ENCODE results near the gene RAB4B. TPM values are rescaled to one million over a fixed set of nuclear protein-coding genes. Genes with fewer than 3 reads are reported as not detected.

The RAB4B gene
- total and polyA plus RNA-seq, 2 of the 13 experiments (the other 11 are each of a cell fraction or from before 2014, with no cell fraction given) = 3.3 to 5.4 TPM

DNA sequence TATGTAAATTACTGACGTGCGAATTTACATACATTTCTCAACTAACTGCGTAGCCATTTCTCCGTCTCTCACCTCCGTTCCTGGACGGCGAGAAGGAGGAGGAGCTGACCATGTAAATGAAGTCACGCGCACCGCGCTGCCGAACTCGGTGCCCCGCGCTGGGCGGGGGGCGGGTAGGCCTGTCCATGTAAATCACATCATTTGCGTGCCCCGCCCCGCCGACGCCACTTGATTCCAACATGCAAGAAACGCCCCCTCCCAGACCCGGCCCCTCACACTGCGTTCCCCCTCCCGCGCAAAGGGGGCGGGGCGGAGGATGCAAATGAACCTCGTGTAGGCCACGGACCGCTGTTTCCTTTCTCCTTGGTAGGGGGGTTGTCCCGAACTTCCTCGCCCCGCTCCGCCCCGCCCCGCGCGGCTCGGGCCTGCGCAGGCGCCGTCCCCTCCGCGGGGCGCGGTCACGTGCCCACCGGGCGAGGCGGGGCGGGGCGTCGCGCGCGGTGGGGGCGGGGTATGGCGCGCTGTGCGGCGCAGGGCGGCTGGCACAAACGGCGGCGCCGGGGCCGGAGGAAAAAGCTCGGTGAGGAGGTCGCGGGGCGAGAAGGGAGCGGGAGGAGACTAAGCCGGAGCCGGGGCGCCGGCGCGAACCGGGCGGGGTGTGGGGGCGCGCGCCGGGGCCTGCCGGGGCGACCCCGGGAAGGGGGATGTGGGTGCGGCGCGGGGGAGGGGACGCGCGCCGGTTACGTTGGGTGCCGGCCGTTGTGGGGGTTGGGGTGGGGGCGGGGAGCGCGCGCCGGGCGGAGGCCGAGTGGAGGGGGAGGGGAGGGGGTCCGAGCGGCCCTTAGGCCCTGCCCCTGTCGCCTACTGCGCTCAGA is 20.9 kb downstream of the RAB4B start, which contains the start of gene EGLN2 (continued):
- TF ChIP-seq, protein P1, sequence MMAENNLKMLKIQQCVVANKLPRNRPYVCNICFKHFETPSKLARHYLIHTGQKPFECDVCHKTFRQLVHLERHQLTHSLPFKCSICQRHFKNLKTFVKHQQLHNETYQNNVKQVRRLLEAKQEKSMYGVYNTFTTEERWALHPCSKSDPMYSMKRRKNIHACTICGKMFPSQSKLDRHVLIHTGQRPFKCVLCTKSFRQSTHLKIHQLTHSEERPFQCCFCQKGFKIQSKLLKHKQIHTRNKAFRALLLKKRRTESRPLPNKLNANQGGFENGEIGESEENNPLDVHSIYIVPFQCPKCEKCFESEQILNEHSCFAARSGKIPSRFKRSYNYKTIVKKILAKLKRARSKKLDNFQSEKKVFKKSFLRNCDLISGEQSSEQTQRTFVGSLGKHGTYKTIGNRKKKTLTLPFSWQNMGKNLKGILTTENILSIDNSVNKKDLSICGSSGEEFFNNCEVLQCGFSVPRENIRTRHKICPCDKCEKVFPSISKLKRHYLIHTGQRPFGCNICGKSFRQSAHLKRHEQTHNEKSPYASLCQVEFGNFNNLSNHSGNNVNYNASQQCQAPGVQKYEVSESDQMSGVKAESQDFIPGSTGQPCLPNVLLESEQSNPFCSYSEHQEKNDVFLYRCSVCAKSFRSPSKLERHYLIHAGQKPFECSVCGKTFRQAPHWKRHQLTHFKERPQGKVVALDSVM (CRISPR knock-in tag; IDR thresholded peaks at IDR 0.05) = no peak
- TF ChIP-seq, protein P2, sequence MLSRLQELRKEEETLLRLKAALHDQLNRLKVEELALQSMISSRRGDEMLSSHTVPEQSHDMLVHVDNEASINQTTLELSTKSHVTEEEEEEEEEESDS (CRISPR knock-in tag; IDR thresholded peaks at IDR 0.05; ENCODE audit: borderline replicate concordance) = peak; percentile 84
- TF ChIP-seq, protein P3, sequence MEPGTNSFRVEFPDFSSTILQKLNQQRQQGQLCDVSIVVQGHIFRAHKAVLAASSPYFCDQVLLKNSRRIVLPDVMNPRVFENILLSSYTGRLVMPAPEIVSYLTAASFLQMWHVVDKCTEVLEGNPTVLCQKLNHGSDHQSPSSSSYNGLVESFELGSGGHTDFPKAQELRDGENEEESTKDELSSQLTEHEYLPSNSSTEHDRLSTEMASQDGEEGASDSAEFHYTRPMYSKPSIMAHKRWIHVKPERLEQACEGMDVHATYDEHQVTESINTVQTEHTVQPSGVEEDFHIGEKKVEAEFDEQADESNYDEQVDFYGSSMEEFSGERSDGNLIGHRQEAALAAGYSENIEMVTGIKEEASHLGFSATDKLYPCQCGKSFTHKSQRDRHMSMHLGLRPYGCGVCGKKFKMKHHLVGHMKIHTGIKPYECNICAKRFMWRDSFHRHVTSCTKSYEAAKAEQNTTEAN (CRISPR knock-in tag; conservative IDR thresholded peaks at IDR 0.05) = no peak
- no peak for TF ChIP-seq SKI (IDR thresholded peaks at IDR 0.05; ENCODE audit: partially characterized antibody)
- TF ChIP-seq, protein P4, sequence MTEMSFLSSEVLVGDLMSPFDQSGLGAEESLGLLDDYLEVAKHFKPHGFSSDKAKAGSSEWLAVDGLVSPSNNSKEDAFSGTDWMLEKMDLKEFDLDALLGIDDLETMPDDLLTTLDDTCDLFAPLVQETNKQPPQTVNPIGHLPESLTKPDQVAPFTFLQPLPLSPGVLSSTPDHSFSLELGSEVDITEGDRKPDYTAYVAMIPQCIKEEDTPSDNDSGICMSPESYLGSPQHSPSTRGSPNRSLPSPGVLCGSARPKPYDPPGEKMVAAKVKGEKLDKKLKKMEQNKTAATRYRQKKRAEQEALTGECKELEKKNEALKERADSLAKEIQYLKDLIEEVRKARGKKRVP (CRISPR knock-in tag; IDR thresholded peaks at IDR 0.05) = peak in 1 of 2 experiments; percentile 32; a peak in 1 of 4 replicates
- TF ChIP-seq ZNF282 (IDR thresholded peaks at IDR 0.05; ENCODE audit: partially characterized antibody) = no peak
- TF ChIP-seq JARID2 (CRISPR knock-in tag; IDR thresholded peaks at IDR 0.05; ENCODE audit: insufficient replicate concordance) = no peak
- TF ChIP-seq SRF (IDR thresholded peaks at IDR 0.05; ENCODE audit: low read depth, low read length) = no peak
- TF ChIP-seq CHD2 (IDR thresholded peaks at IDR 0.05; ENCODE audit: low read depth, low read length) = no peak
- TF ChIP-seq, protein P5, sequence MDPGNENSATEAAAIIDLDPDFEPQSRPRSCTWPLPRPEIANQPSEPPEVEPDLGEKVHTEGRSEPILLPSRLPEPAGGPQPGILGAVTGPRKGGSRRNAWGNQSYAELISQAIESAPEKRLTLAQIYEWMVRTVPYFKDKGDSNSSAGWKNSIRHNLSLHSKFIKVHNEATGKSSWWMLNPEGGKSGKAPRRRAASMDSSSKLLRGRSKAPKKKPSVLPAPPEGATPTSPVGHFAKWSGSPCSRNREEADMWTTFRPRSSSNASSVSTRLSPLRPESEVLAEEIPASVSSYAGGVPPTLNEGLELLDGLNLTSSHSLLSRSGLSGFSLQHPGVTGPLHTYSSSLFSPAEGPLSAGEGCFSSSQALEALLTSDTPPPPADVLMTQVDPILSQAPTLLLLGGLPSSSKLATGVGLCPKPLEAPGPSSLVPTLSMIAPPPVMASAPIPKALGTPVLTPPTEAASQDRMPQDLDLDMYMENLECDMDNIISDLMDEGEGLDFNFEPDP (CRISPR knock-in tag; conservative IDR thresholded peaks at IDR 0.05) = no peak
- TF ChIP-seq NPAS2 (CRISPR knock-in tag; IDR thresholded peaks at IDR 0.05; ENCODE audit: borderline replicate concordance) = no peak
- TF ChIP-seq, protein P6, sequence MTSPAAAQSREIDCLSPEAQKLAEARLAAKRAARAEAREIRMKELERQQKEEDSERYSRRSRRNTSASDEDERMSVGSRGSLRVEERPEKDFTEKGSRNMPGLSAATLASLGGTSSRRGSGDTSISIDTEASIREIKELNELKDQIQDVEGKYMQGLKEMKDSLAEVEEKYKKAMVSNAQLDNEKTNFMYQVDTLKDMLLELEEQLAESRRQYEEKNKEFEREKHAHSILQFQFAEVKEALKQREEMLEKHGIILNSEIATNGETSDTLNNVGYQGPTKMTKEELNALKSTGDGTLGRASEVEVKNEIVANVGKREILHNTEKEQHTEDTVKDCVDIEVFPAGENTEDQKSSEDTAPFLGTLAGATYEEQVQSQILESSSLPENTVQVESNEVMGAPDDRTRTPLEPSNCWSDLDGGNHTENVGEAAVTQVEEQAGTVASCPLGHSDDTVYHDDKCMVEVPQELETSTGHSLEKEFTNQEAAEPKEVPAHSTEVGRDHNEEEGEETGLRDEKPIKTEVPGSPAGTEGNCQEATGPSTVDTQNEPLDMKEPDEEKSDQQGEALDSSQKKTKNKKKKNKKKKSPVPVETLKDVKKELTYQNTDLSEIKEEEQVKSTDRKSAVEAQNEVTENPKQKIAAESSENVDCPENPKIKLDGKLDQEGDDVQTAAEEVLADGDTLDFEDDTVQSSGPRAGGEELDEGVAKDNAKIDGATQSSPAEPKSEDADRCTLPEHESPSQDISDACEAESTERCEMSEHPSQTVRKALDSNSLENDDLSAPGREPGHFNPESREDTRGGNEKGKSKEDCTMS (CRISPR knock-in tag; conservative IDR thresholded peaks at IDR 0.05) = no peak
- no peak for TF ChIP-seq ZNF816 (CRISPR knock-in tag; IDR thresholded peaks at IDR 0.05; ENCODE audit: borderline replicate concordance)
- no peak; the same call in 1 of the 2 replicates for TF ChIP-seq ZNF747 (CRISPR knock-in tag; IDR thresholded peaks at IDR 0.05; ENCODE audit: borderline replicate concordance)
